Stomach smooth muscle (tissue), 2 donors: Measurements from ENCODE around the gene AQP4.

Experiments
- H3K27ac ChIP-seq: one replicate; pipeline ENCODE4 v1.7.0; 2013; ENCODE audit warnings: mild to moderate bottlenecking, low read length, inconsistent platforms
- H3K27me3 ChIP-seq, 2 donors: one replicate each; pipeline ENCODE4 v1.7.0; 2013; ENCODE audit warnings: low read length in 2 of 2; ENCODE audit not compliant: insufficient read depth in 2 of 2, control insufficient read depth in 1 of 2
- H3K36me3 ChIP-seq, 2 donors: one replicate each; pipeline ENCODE4 v1.7.0; 2013; ENCODE audit warnings: low read length in 2 of 2; ENCODE audit not compliant: control insufficient read depth in 2 of 2, insufficient read depth in 2 of 2
- H3K4me1 ChIP-seq: one replicate; pipeline ENCODE4 v1.7.0; 2013; ENCODE audit warnings: low read length; ENCODE audit not compliant: control insufficient read depth, insufficient read depth
- H3K4me3 ChIP-seq, 2 donors: one replicate each; pipeline ENCODE4 v1.7.0; 2013; ENCODE audit warnings: low read length in 2 of 2
- H3K9ac ChIP-seq, 2 donors: one replicate each; pipeline ENCODE4 v1.7.0; 2013; ENCODE audit warnings: low read length in 2 of 2, mild to moderate bottlenecking in 1 of 2
- H3K9me3 ChIP-seq, 2 donors: one replicate each; pipeline ENCODE4 v1.7.0; 2013; ENCODE audit warnings: low read length in 2 of 2; ENCODE audit not compliant: control insufficient read depth in 2 of 2
- donor health status: healthy.
- donor health status: Pancreatic carcinoma.

Gene AQP4

GRCh38 chr18:26840965-26841364 lies 24.5 kb downstream of the AQP4 start:
- no peaks in the 10 kb centered on the region for H3K9me3 ChIP-seq
- H3K36me3 ChIP-seq, result no peaks in the 10 kb centered on the region
- H3K27ac ChIP-seq, result no peak overlapping the region
- H3K4me1 ChIP-seq, result no peaks in the 10 kb centered on the region
- H3K4me3 ChIP-seq, result no peak overlapping the region
- H3K9ac ChIP-seq, result no peak overlapping the region
- no peaks in the 10 kb centered on the region for H3K27me3 ChIP-seq

- Histone ChIP-seq H3K36me3 (no peaks in the 10 kb centered on the region), H3K9ac (no peak overlapping the region), H3K27ac (no peak overlapping the region), H3K27me3 (no peaks in the 10 kb centered on the region), H3K4me1 (no peaks in the 10 kb centered on the region), H3K9me3 (no peaks in the 10 kb centered on the region), H3K4me3 (no peak overlapping the region)
Measured at GRCh38 chr18:26839609-26840008, 25.9 kb downstream of the AQP4 start.

GRCh38 chr18:26832302-26832701 lies 33.2 kb downstream of the AQP4 start:
- no peaks in the 10 kb centered on the region for H3K27me3 ChIP-seq
- H3K4me3 ChIP-seq, result no peak overlapping the region
- no peaks in the 10 kb centered on the region for H3K36me3 ChIP-seq
- H3K9ac ChIP-seq, result no peak overlapping the region
- H3K9me3 ChIP-seq, result no peaks in the 10 kb centered on the region
- no peak overlapping the region for H3K27ac ChIP-seq
- no peaks in the 10 kb centered on the region for H3K4me1 ChIP-seq

GRCh38 chr18:26827581-26827980 lies 37.9 kb downstream of the AQP4 start:
- Histone ChIP-seq H3K9me3 (no peaks in the 10 kb centered on the region), H3K9ac (no peak overlapping the region), H3K4me3 (no peak overlapping the region), H3K36me3 (no peaks in the 10 kb centered on the region), H3K27ac (no peak overlapping the region), H3K27me3 (no peaks in the 10 kb centered on the region), H3K4me1 (no peaks in the 10 kb centered on the region)

- no peaks in the 10 kb centered on the region for H3K9me3 ChIP-seq
- H3K27ac ChIP-seq, result no peak overlapping the region
- no peaks in the 10 kb centered on the region for H3K27me3 ChIP-seq
- H3K9ac ChIP-seq, result no peak overlapping the region
- no peaks in the 10 kb centered on the region for H3K4me1 ChIP-seq
- H3K36me3 ChIP-seq, result no peaks in the 10 kb centered on the region
- no peak overlapping the region for H3K4me3 ChIP-seq
Measured at GRCh38 chr18:26826656-26827235, 38.8 kb downstream of the AQP4 start.

GRCh38 chr18:26821181-26821580 lies 44.3 kb downstream of the AQP4 start:
- no peak overlapping the region for H3K27ac ChIP-seq
- no peaks in the 10 kb centered on the region for H3K4me1 ChIP-seq
- no peaks in the 10 kb centered on the region for H3K36me3 ChIP-seq
- H3K27me3 ChIP-seq, result no peaks in the 10 kb centered on the region
- H3K9me3 ChIP-seq, result peaks cover 0 to 5% of the 10 kb centered on the region in 2 donors
- H3K4me3 ChIP-seq, result no peak overlapping the region
- no peak overlapping the region for H3K9ac ChIP-seq

DNA sequence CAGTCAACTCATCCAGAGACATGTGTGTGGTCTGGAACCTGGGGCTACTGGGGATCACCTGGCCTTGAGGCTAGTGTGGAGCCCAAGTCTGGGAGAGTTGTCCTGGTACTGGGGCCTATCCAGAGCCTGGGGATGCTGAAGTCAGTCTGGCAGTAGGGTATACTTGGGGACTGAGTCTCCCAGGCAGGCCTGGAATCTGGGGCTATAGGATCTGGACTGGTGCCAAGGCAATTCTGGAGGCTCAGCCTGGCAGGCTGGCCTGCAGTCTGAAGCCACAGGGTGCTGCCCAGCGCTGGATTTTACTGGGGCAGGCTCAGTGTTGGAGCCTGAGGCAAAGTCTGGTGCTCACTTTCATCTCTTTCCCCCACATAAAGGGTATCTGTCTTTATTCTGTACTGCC lies 46.5 kb downstream of the AQP4 start:
- Histone ChIP-seq H3K27ac (no peak overlapping the region), H3K4me3 (no peak overlapping the region), H3K9ac (no peak overlapping the region), H3K4me1 (no peaks in the 10 kb centered on the region), H3K36me3 (no peaks in the 10 kb centered on the region), H3K9me3 (peaks cover 0 to 5% of the 10 kb centered on the region in 2 donors), H3K27me3 (no peaks in the 10 kb centered on the region)

DNA sequence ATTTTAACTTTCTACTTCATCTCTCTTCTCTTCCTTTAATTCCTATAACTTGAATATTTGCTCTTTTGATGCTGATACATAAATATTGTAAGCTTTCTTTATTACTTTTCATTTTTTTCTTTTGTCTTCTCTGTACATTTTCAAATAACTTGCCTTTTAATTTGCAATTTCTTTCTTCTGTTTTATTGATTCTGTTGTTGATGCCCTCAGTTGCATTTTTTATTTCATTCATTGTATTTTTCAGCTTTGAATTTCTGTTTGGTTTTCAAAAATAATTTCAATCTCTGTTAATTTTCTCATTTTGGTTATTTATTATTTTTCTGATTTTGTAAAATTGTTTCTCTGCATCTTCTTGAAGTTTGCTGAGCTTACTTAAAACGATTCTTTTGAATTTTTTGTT lies 47.0 kb downstream of the AQP4 start:
- Histone ChIP-seq H3K36me3 (no peaks in the 10 kb centered on the region), H3K4me1 (no peaks in the 10 kb centered on the region), H3K9me3 (peaks cover 0 to 5% of the 10 kb centered on the region in 2 donors), H3K4me3 (no peak overlapping the region), H3K27me3 (no peaks in the 10 kb centered on the region), H3K9ac (no peak overlapping the region), H3K27ac (no peak overlapping the region)

GRCh38 chr18:26813043-26813442 lies 52.5 kb downstream of the AQP4 start:
- Histone ChIP-seq H3K9me3 (no peaks in the 10 kb centered on the region), H3K36me3 (no peaks in the 10 kb centered on the region), H3K4me3 (no peak overlapping the region), H3K4me1 (no peaks in the 10 kb centered on the region), H3K9ac (no peak overlapping the region), H3K27me3 (no peaks in the 10 kb centered on the region), H3K27ac (no peak overlapping the region)

DNA sequence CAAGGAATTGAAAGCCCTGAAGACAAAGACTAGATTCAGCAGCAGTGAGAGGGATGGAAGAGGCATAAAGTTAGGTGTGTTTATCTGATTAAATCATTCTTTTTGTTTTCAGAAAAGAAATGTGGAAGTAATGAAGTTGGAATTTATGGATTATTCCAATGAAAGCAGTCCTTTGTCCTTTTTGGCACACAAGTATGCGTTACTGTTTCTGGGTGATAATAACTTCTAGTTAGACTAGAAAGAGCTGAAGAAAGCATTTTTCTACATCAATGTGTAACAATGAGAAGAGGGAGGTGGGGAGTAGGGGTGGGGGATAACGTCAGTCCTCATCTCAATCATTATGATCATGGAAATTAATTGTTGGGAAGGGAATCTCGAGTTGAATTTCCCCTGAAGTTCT lies 53.0 kb downstream of the AQP4 start:
- Histone ChIP-seq H3K4me1 (no peaks in the 10 kb centered on the region), H3K9me3 (no peaks in the 10 kb centered on the region), H3K36me3 (no peaks in the 10 kb centered on the region), H3K9ac (no peak overlapping the region), H3K27me3 (no peaks in the 10 kb centered on the region), H3K27ac (no peak overlapping the region), H3K4me3 (no peak overlapping the region)

DNA sequence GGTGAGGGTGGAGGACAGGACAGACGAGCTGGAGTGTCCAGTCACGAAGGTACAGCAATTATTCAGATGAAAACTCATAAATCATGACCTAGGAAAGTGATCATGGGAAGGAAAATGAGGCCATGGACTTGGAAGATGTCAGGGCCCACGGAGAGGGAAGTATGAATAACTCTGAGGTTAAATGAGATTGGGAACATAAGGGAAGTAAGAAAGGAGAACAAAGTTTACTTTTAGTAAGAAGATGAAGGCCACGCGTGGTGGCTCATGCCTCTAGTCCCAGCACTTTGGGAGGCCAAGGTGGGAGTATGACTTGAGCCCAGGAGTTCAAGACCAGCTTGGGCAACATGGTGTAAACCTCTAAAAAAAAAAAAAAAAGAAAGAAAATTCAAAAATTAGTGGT lies 56.2 kb downstream of the AQP4 start:
- Histone ChIP-seq H3K27ac (no peak overlapping the region), H3K36me3 (no peaks in the 10 kb centered on the region), H3K9ac (no peak overlapping the region), H3K4me1 (no peaks in the 10 kb centered on the region), H3K4me3 (no peak overlapping the region), H3K9me3 (no peaks in the 10 kb centered on the region), H3K27me3 (no peaks in the 10 kb centered on the region)
